Activated naive CD4-positive, alpha-beta T cell treated with anti-CD3 and anti-CD28 coated beads, Interleukin-2, amount 50 U/mL, for 24 hours (primary cell): ENCODE results near the gene CES3.
A peak's percentile ranks its signal among the peaks of the same experiment; 100 is the strongest.
"Not testable (repeated sequence)": the region's sequence is repeated elsewhere in the genome, so short reads cannot be mapped to it uniquely, and the experiment has no call there.

ENCODE experiments used
- H3K27ac Mint-ChIP-seq: one replicate; pipeline ENCODE4 v1.8.0; 2021; ENCODE audit warnings: mild to moderate bottlenecking, mixed read lengths
- H3K27me3 Mint-ChIP-seq: one replicate; pipeline ENCODE4 v1.8.0; 2021; ENCODE audit warnings: mixed read lengths
- H3K36me3 Mint-ChIP-seq: one replicate; pipeline ENCODE4 v1.8.0; 2021; ENCODE audit warnings: mixed read lengths
- H3K4me1 Mint-ChIP-seq: one replicate; pipeline ENCODE4 v1.8.0; 2021; ENCODE audit warnings: mixed read lengths
- H3K4me3 Mint-ChIP-seq: one replicate; pipeline ENCODE4 v1.8.0; 2021; ENCODE audit warnings: mild to moderate bottlenecking, mixed read lengths
- H3K9me3 Mint-ChIP-seq: one replicate; pipeline ENCODE4 v1.8.0; 2021; ENCODE audit warnings: mixed read lengths

Gene CES3

GRCh38 chr16:66935314-66936011 is 25.6 kb upstream of the CES3 start, which contains the start of gene CES2:
TSS of gene CES2 (plus strand) at chr16:66935516. CDS start at chr16:66935636, 120 bp downstream.
- Mint-ChIP-seq H3K27me3 (no peaks in the 10 kb centered on the region), H3K4me1 (peaks cover 52% of the 10 kb centered on the region), H3K4me3 (peak within 1 kb of the TSS; percentile 98), H3K27ac (peak within 1 kb of the TSS; percentile 98), H3K9me3 (no peaks in the 10 kb centered on the region), H3K36me3 (peaks cover 13% of the 10 kb centered on the region)

GRCh38 chr16:66936462-66936861 is 24.6 kb upstream of the CES3 start:
- peaks cover 13% of the 10 kb centered on the region for H3K36me3 Mint-ChIP-seq
- H3K27ac Mint-ChIP-seq, result no peak overlapping the region
- H3K4me3 Mint-ChIP-seq, result peak overlapping the region; percentile 98
- no peaks in the 10 kb centered on the region for H3K27me3 Mint-ChIP-seq
- H3K9me3 Mint-ChIP-seq, result no peaks in the 10 kb centered on the region
- peaks cover 52% of the 10 kb centered on the region for H3K4me1 Mint-ChIP-seq

- Mint-ChIP-seq H3K4me1 (peaks cover 48% of the 10 kb centered on the region), H3K27ac (peak overlapping the region; percentile 69), H3K4me3 (peak overlapping the region; percentile 98), H3K36me3 (peaks cover 13% of the 10 kb centered on the region), H3K27me3 (no peaks in the 10 kb centered on the region), H3K9me3 (no peaks in the 10 kb centered on the region)
Observed at GRCh38 chr16:66936889-66937554, 24.0 kb upstream of the CES3 start.

- H3K36me3 Mint-ChIP-seq, result peaks cover 11% of the 10 kb centered on the region
- peak overlapping the region; percentile 77 for H3K4me3 Mint-ChIP-seq
- H3K27me3 Mint-ChIP-seq, result no peaks in the 10 kb centered on the region
- no peaks in the 10 kb centered on the region for H3K9me3 Mint-ChIP-seq
- H3K27ac Mint-ChIP-seq, result peak overlapping the region; percentile 69
- peaks cover 40% of the 10 kb centered on the region for H3K4me1 Mint-ChIP-seq
Observed at GRCh38 chr16:66937725-66938337, 23.2 kb upstream of the CES3 start.

GRCh38 chr16:66939366-66939765 is 21.7 kb upstream of the CES3 start:
- peaks cover 6% of the 10 kb centered on the region for H3K36me3 Mint-ChIP-seq
- no peaks in the 10 kb centered on the region for H3K27me3 Mint-ChIP-seq
- H3K4me1 Mint-ChIP-seq, result peaks cover 26% of the 10 kb centered on the region
- H3K4me3 Mint-ChIP-seq, result no peak overlapping the region
- no peaks in the 10 kb centered on the region for H3K9me3 Mint-ChIP-seq
- H3K27ac Mint-ChIP-seq, result no peak overlapping the region

GRCh38 chr16:66940236-66940635 is 20.8 kb upstream of the CES3 start:
- H3K9me3 Mint-ChIP-seq, result no peaks in the 10 kb centered on the region
- peaks cover 25% of the 10 kb centered on the region for H3K4me1 Mint-ChIP-seq
- H3K27ac Mint-ChIP-seq, result no peak overlapping the region
- H3K36me3 Mint-ChIP-seq, result peaks cover 6% of the 10 kb centered on the region
- H3K4me3 Mint-ChIP-seq, result no peak overlapping the region
- no peaks in the 10 kb centered on the region for H3K27me3 Mint-ChIP-seq

- no peak overlapping the region for H3K27ac Mint-ChIP-seq
- no peaks in the 10 kb centered on the region for H3K9me3 Mint-ChIP-seq
- H3K4me1 Mint-ChIP-seq, result peaks cover 9% of the 10 kb centered on the region
- H3K36me3 Mint-ChIP-seq, result peaks cover 6% of the 10 kb centered on the region
- no peak overlapping the region for H3K4me3 Mint-ChIP-seq
- H3K27me3 Mint-ChIP-seq, result no peaks in the 10 kb centered on the region
Observed at GRCh38 chr16:66942981-66943380, 18.1 kb upstream of the CES3 start.

GRCh38 chr16:66943426-66944053 is 17.5 kb upstream of the CES3 start:
- Mint-ChIP-seq H3K4me1 (peaks cover 15% of the 10 kb centered on the region), H3K27me3 (no peaks in the 10 kb centered on the region), H3K36me3 (peaks cover 6% of the 10 kb centered on the region), H3K27ac (no peak overlapping the region), H3K9me3 (no peaks in the 10 kb centered on the region), H3K4me3 (no peak overlapping the region)

GRCh38 chr16:66944054-66944441 is 17.0 kb upstream of the CES3 start:
- H3K27ac Mint-ChIP-seq, result no peak overlapping the region
- H3K4me3 Mint-ChIP-seq, result no peak overlapping the region
- peaks cover 2% of the 10 kb centered on the region for H3K27me3 Mint-ChIP-seq
- peaks cover 18% of the 10 kb centered on the region for H3K4me1 Mint-ChIP-seq
- peaks cover 6% of the 10 kb centered on the region for H3K36me3 Mint-ChIP-seq
- H3K9me3 Mint-ChIP-seq, result no peaks in the 10 kb centered on the region

GRCh38 chr16:66944971-66945370 is 16.1 kb upstream of the CES3 start:
- H3K27me3 Mint-ChIP-seq, H3K36me3 Mint-ChIP-seq, H3K4me3 Mint-ChIP-seq, H3K9me3 Mint-ChIP-seq, H3K27ac Mint-ChIP-seq: not testable (repeated sequence)
- H3K4me1 Mint-ChIP-seq, result peaks cover 18% of the 10 kb centered on the region

GRCh38 chr16:66945939-66946338 is 15.1 kb upstream of the CES3 start:
- Mint-ChIP-seq H3K4me1 (peaks cover 18% of the 10 kb centered on the region), H3K27ac (no peak overlapping the region)

GRCh38 chr16:66946541-66946940 is 14.5 kb upstream of the CES3 start:
- Mint-ChIP-seq H3K27ac (no peak overlapping the region), H3K9me3 (no peaks in the 10 kb centered on the region), H3K4me3 (no peak overlapping the region), H3K36me3 (peaks cover 4% of the 10 kb centered on the region), H3K4me1 (peaks cover 18% of the 10 kb centered on the region), H3K27me3 (peaks cover 17% of the 10 kb centered on the region)

More at GRCh38 chr16:66945939-66946338, 15.1 kb upstream of the CES3 start:
- Mint-ChIP-seq H3K27me3 (peaks cover 13% of the 10 kb centered on the region), H3K9me3 (no peaks in the 10 kb centered on the region), H3K36me3 (peaks cover 4% of the 10 kb centered on the region), H3K4me3 (no peak overlapping the region)

- no peak overlapping the region for H3K27ac Mint-ChIP-seq
Observed at GRCh38 chr16:66946974-66947301, 14.1 kb upstream of the CES3 start.

GRCh38 chr16:66947302-66948065 is 13.6 kb upstream of the CES3 start:
- Mint-ChIP-seq H3K4me1 (peaks cover 18% of the 10 kb centered on the region), H3K4me3 (peak overlapping the region; percentile 87), H3K27ac (no peak overlapping the region), H3K36me3 (peaks cover 4% of the 10 kb centered on the region), H3K27me3 (peaks cover 22% of the 10 kb centered on the region), H3K9me3 (no peaks in the 10 kb centered on the region)

More at GRCh38 chr16:66946974-66947301, 14.1 kb upstream of the CES3 start:
- Mint-ChIP-seq H3K4me1 (peaks cover 18% of the 10 kb centered on the region), H3K4me3 (peak overlapping the region; percentile 87), H3K36me3 (peaks cover 4% of the 10 kb centered on the region), H3K27me3 (peaks cover 21% of the 10 kb centered on the region), H3K9me3 (no peaks in the 10 kb centered on the region)

- Mint-ChIP-seq H3K4me3 (peak overlapping the region; percentile 87), H3K9me3 (no peaks in the 10 kb centered on the region), H3K4me1 (peaks cover 18% of the 10 kb centered on the region), H3K36me3 (no peaks in the 10 kb centered on the region), H3K27ac (peak overlapping the region; percentile 74), H3K27me3 (peaks cover 27% of the 10 kb centered on the region)
Observed at GRCh38 chr16:66948134-66948836, 12.8 kb upstream of the CES3 start.
